Keratinocyte (primary cell): Measurements from ENCODE around the gene PCDH7. TPM values are rescaled to one million over a fixed set of nuclear protein-coding genes. Genes with fewer than 3 reads are reported as not detected.

Experiments
- DNase-seq: peaks from one replicate; pipeline ENCODE4 v3.0.0-alpha.2; 2011; ENCODE audit warnings: low read depth, missing footprints, low spot score
- FAIRE-seq: peaks from 2 replicates; lab custom pipeline; 2011; peaks lifted over from hg19 to GRCh38; lab: Jason Lieb, UNC
- H2AFZ ChIP-seq: 2 replicates; pipeline ENCODE4 v1.6.0; 2012; ENCODE audit warnings: low read length, control low read depth, inconsistent platforms; ENCODE audit not compliant: control insufficient read depth
- H3K27ac ChIP-seq: 2 replicates; pipeline ENCODE4 v1.5.1; 2011; ENCODE audit warnings: low read length; ENCODE audit not compliant: control insufficient read depth, insufficient read depth
- H3K27me3 ChIP-seq: 3 replicates; pipeline ENCODE4 v1.6.0; 2011; ENCODE audit warnings: low read length; ENCODE audit not compliant: control insufficient read depth, insufficient read depth; ENCODE audit errors: extremely low read depth
- H3K36me3 ChIP-seq, 2 experiments: 2 replicates in 1 of 2; 3 replicates in 1 of 2; pipeline ENCODE4 v1.5.1; 2011; ENCODE audit warnings: low read length in 2 of 2, mild to moderate bottlenecking in 1 of 2; ENCODE audit not compliant: control insufficient read depth in 2 of 2, insufficient read depth in 2 of 2; ENCODE audit errors: extremely low read depth in 1 of 2
- H3K4me1 ChIP-seq: 3 replicates; pipeline ENCODE4 v1.5.1; 2011; ENCODE audit warnings: low read length; ENCODE audit not compliant: control insufficient read depth, insufficient read depth; ENCODE audit errors: extremely low read depth
- H3K4me2 ChIP-seq: 3 replicates; pipeline ENCODE4 v1.6.0; 2011; ENCODE audit warnings: low read depth, low read length; ENCODE audit not compliant: control insufficient read depth, insufficient read depth; ENCODE audit errors: extremely low read depth
- H3K4me3 ChIP-seq, 3 experiments: fragments of 200-600 bp in 1 of 3; sonication (generic) in 1 of 3; 2 replicates in 2 of 3; 3 replicates in 1 of 3; pipeline ENCODE4 v1.5.1; 2011 to 2016; ENCODE audit warnings: low read length in 3 of 3, mild to moderate bottlenecking in 3 of 3, control low read depth in 2 of 3, inconsistent platforms in 1 of 3, low read depth in 1 of 3, mixed read lengths in 1 of 3, mixed run types in 1 of 3, moderate library complexity in 1 of 3; ENCODE audit not compliant: control insufficient read depth in 2 of 3, insufficient read depth in 2 of 3; ENCODE audit errors: extremely low read depth in 1 of 3
- H3K79me2 ChIP-seq: 2 replicates; pipeline ENCODE4 v1.6.0; 2012; ENCODE audit warnings: low read length; ENCODE audit not compliant: control insufficient read depth, insufficient read depth
- H3K9ac ChIP-seq: 3 replicates; pipeline ENCODE4 v1.6.0; 2011; ENCODE audit warnings: low read length; ENCODE audit not compliant: control insufficient read depth, insufficient read depth; ENCODE audit errors: extremely low read depth
- H3K9me1 ChIP-seq: 3 replicates; pipeline ENCODE4 v1.6.0; 2011; ENCODE audit warnings: low read length; ENCODE audit not compliant: control insufficient read depth, insufficient read depth; ENCODE audit errors: extremely low read depth
- H3K9me3 ChIP-seq: 2 replicates; pipeline ENCODE4 v1.5.1; 2012; ENCODE audit warnings: low read depth, low read length; ENCODE audit not compliant: control insufficient read depth
- H4K20me1 ChIP-seq: 3 replicates; pipeline ENCODE4 v1.6.0; 2011; ENCODE audit warnings: low read length; ENCODE audit not compliant: control insufficient read depth, insufficient read depth; ENCODE audit errors: extremely low read depth
- CTCF ChIP-seq, 3 experiments: IDR thresholded peaks in 1 of 3; conservative IDR thresholded peaks in 1 of 3; optimal IDR thresholded peaks in 1 of 3; 2 replicates in 2 of 3; 3 replicates in 1 of 3; pipeline versions ENCODE3 to v1.5.1; 2011; ENCODE audit warnings: low read length in 3 of 3, mild to moderate bottlenecking in 3 of 3, moderate library complexity in 2 of 3, control low read depth in 1 of 3, inconsistent platforms in 1 of 3; ENCODE audit not compliant: insufficient read depth in 2 of 3; ENCODE audit errors: extremely low read depth in 1 of 3
- EZH2 ChIP-seq: IDR thresholded peaks from one replicate; pipeline ENCODE4 v1.6.1; 2012; ENCODE audit warnings: inconsistent platforms, mild to moderate bottlenecking, low read length, moderate library complexity
- dilution Hi-C: fragments of 300-500 bp; cut with MboI; formaldehyde crosslinking; loops from one replicate; pipeline ENCODE4 v1.7.0; 2020; ENCODE audit warnings: low sequenced_read_pairs; ENCODE audit not compliant: extremely low pct_ligation_motif_present
- polyA plus RNA-seq, 5 experiments: library from polyadenylated mRNA; depleted of rRNA in 3 of 5; stranded (reverse) in 3 of 5; stranded (forward) in 1 of 5; unstranded in 1 of 5; fragments of >200 nt; gene quantifications; 1 replicate in 1 of 5; 2 replicates in 3 of 5; 3 replicates in 1 of 5; pipeline versions ENCODE4 v1.2.1 to v1.2.3, GENCODE V29; 2011 to 2012; ENCODE audit warnings: missing spikeins in 2 of 5, low read depth in 1 of 5, low replicate concordance in 1 of 5

PCDH7 gene
- polyA plus RNA-seq, 1 donor (not counting 4 experiments of a cell fraction or from before 2014, with no cell fraction given), result 28.1 TPM

GRCh38 chr4:30722092-30722358 is 1.9 kb downstream of the PCDH7 start:
- dilution Hi-C loops, result no loop called here
- Histone ChIP-seq H3K4me1 (peaks cover 15% of the 10 kb centered on the region), H3K9ac (peak overlapping the region; percentile 81), H2AFZ (peak overlapping the region; percentile 59), H3K4me2 (peak overlapping the region; percentile 89), H3K4me3 (peak overlapping the region; percentile 57 to 77 (median 76)), H3K79me2 (peaks cover 68% of the 10 kb centered on the region), H3K9me1 (no peaks in the 10 kb centered on the region), H3K27ac (peak overlapping the region; percentile 76), H3K9me3 (no peaks in the 10 kb centered on the region), H4K20me1 (peaks cover 3% of the 10 kb centered on the region), H3K36me3 (peaks cover 2 to 6% of the 10 kb centered on the region in 2 experiments), H3K27me3 (no peaks in the 10 kb centered on the region)
- FAIRE-seq, result no peak
- DNase-seq, result no peak
- TF ChIP-seq CTCF (optimal IDR thresholded peaks at IDR 0.05 in 1 of 3, IDR thresholded peaks at IDR 0.05 in 1 of 3, conservative IDR thresholded peaks at IDR 0.05 in 1 of 3; ENCODE audit: extremely low read depth in 1 of 3, insufficient read depth in 2 of 3, low read length in 3 of 3) (no peak), EZH2 (no peak)

- peak overlapping the region; percentile 89 for H3K4me2 ChIP-seq
These were observed 2.4 kb downstream of the PCDH7 start for GRCh38 chr4:30722359-30723200.

More at GRCh38 chr4:30722359-30723200, 2.4 kb downstream of the PCDH7 start:
- Histone ChIP-seq H3K9me3 (no peaks in the 10 kb centered on the region), H3K4me1 (peaks cover 17% of the 10 kb centered on the region), H2AFZ (peak overlapping the region; percentile 59), H4K20me1 (peaks cover 3% of the 10 kb centered on the region), H3K9ac (peak overlapping the region; percentile 81), H3K4me3 (peak overlapping the region; percentile 57 to 77 (median 76)), H3K36me3 (peaks cover 2 to 6% of the 10 kb centered on the region in 2 experiments), H3K27ac (peak overlapping the region; percentile 76), H3K27me3 (no peaks in the 10 kb centered on the region), H3K9me1 (no peaks in the 10 kb centered on the region), H3K79me2 (peaks cover 73% of the 10 kb centered on the region)
- dilution Hi-C loops, result no loop called here
- FAIRE-seq, result no peak
- DNase-seq, result no peak
- no peak for TF ChIP-seq CTCF (optimal IDR thresholded peaks at IDR 0.05 in 1 of 3, IDR thresholded peaks at IDR 0.05 in 1 of 3, conservative IDR thresholded peaks at IDR 0.05 in 1 of 3; ENCODE audit: extremely low read depth in 1 of 3, insufficient read depth in 2 of 3, low read length in 3 of 3)
- no peak for TF ChIP-seq EZH2
